GM18499 (cell line): ENCODE measurements around the gene ACVR1.
"Not testable (repeated sequence)": the region's sequence is repeated elsewhere in the genome, so short reads cannot be mapped to it uniquely, and the experiment has no call there.

Experiments used
- ATAC-seq: cut with Tn5 transposase; IDR thresholded peaks from one replicate; pipeline ENCODE4 v1.9.1; 2021; ENCODE audit warnings: moderate number of reproducible peaks; ENCODE audit not compliant: insufficient read depth, unreplicated experiment

ACVR1 gene

DNA sequence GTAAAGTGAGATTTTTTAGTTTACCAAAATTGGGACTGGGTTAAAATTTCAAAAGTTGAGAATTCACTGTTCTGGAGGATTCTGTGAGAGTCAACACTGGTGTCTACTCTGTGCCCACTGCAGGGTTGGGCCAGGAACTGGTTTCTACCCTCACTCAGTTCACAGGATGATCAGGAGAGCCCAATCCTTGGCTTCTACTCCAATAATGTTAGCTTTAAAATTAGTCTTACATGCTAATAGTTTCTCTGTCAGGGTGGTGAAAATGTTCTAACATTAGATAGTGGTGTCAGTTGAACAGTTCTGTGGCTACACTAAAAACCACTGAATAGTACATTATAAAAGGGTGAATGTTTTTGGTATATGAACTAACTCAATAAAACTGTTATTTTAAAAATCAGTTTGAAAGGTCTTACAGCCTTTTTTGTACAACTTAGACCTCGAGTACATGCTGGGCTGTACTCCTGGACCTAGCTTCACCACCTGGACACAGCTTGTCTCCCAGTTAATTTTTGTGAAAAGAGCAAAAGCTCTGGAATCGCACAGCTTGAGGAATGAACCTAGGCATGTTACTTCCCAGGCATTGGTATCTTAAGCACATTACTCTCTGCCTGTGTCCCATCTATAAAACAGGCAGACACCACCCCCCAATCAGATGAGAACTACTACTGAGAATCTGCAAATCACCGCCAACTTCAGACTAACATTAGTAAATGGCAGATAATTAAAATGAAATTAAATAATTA is 44.4 kb downstream of the ACVR1 start:
- no peak for ATAC-seq

DNA sequence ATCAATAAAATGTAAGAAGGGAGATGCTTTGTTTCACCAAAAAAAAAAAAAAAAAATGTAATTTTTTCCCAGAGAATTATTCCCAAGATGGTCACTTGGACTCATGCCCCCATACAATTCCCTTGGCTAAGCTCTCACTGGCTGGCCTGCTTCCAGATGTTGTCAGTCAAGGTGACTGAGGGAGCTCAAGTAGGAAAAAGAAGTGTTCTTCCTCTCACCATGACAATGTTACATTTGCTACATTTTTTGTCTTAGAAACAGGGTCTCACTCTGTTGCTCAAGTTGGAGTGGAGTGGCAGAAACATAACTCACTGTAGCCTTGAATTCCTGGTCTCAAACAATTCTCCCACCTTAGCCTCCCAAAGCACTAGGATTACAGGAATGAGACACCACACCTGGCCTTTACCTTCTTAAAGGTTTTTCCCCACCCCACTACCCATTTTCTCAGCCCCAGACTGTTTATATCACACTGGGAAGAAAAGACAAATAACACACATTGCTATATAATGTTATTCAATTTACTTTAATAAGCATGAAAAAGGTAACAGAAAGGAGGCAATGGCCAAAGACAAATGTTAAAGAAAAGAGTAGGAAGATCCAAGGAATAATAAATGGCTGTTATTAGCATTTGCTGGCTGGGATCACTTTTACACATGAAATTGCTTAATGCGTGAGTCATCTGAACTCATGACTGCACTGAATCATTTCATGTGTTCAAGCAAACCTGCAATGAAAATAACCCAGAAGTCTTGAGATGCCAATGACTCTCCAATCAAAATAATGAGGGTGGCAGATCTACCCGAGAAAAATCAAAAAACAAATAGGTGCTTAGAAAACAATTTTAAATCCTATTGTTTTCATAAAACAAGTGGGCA is 45.2 kb downstream of the ACVR1 start:
- ATAC-seq, result no peak

DNA sequence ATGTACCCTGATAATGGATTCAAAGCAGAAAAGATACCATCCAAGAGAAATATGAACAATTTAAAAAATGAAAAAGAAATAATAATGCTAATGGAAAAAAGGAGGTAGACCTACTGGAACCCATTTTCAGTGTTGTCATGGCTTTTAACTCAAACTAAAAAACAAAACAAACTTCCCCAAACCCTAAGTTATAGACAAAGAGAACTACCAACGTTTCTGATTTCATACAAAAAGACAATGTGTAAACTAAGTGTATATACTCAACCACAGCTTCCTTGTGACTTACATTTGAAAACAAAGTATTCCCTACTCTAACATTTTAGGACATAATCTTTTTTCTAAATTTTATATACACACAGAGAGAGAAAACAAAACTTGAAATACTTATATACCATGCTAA is 45.9 kb downstream of the ACVR1 start:
- no peak for ATAC-seq

DNA sequence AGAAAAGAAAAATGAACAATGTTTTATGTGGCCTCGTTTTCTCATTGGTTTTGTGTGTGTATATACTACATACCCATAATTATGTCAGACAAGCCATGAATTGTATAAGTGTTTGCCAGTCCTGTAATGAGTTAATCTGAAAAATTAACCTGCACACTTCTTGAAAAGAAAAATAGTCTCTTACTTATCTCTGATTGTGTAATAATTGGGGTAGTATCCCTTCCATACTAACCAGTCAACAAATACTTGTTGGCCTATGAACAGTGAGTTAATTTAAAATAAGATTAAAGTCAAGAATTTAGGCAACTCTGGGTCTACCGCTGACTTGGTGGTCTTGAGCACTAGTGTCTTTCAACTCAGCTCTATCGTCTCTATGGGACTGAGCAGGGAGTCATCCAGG is 48.8 kb downstream of the ACVR1 start:
- no peak for ATAC-seq

DNA sequence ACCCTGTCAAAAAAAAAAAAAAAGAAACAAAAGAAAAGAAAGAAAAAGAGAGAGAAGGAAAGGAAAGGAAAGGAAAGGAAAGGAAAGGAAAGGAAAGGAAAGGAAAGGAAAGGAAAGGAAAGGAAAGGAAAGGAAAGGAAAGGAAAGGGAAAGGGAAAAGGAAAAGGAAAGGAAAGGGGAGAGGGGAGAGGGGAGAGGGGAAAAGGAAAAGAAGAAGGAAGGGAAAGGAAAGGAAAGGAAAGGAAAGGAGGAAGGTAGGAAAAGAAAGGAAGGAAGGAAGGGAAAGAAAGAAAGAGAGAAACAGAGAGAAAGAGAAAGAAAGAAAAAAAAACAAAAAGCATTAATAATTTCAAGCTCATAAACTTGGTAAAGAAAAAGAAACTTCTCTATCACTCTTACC is 49.5 kb downstream of the ACVR1 start:
- ATAC-seq, result not testable (repeated sequence)

DNA sequence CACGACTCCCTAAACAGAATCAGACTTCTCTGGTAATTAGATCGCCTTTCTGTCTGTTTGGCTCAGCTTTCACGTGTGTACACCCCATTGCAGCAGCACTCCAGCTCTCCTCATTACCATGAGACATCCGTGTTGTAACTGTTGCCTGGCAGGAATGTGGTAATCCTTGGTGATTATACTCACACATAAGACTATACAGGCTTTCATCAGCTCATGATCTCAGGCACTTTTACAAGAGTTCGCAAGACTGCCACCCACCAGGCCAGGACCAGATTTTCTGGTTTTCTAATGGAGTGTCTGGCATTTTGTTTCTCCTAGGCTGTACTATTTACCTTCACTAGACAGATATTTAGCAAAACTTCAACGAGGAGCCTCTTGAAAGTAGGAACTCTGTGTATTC is 50.2 kb downstream of the ACVR1 start:
- ATAC-seq, result no peak

DNA sequence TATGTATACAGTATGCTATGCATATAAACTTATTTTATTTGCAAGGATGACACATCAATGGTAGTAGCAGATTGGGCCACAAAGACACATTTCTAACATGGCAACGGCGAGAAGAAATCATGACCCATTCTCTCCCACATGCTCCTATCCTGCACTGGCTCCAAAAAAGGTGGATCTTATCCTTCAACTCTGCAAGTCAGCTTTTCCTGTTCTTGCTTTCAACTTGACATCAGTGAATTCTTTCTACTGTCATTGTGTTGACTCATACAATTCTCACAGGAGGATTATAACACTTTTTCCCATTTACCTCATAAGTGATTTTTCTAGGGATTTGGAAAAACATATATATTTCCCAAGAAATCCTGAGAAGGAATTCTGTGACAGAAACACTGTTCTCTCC is 53.1 kb downstream of the ACVR1 start:
- ATAC-seq, result no peak

DNA sequence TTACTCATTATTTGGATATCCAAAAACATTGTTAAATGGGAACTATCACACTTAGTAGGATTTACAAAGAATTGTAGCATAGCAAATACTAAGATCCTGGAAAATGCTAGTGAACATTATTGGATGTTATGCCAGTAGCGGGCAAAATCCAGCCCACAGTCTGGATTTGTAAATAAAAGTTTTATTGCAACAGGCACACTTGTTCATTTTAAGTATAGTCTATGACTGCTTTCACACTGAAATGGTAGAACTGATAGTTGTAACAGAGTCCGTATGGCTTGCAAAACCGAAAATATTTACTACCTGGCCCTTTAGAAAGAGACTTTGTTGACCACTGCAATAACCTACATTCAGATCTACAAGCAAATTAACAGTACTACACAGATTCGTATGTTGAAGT is 53.6 kb downstream of the ACVR1 start:
- no peak for ATAC-seq

DNA sequence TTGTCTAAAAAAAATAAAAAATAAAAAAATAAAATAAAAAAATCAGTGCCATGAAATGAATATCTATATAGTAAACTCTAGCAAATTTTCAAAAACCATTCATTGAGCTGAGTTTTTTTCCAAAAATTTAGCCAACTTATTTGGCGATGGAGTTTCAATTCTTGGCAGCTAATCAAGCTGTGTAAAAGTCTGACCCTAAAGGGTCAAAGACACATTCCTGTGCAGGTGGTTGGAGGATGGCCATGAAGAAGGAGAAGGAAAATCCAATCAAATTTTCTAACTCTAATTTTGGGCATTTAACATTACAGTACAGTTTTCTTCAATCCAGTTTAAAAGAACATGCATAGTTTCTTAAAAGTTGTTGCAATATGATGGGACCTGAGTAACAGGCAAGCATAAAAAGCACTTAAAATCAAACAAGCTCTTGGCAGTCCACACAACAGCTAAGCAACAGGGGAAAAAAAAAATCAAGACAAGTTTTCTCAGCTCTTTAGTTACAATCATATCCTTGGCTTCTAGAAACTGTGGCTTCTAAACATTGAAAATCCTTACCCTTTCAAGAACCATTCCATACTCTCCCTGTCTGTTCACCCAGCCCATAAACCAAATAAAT is 54.5 kb downstream of the ACVR1 start:
- ATAC-seq, result no peak

DNA sequence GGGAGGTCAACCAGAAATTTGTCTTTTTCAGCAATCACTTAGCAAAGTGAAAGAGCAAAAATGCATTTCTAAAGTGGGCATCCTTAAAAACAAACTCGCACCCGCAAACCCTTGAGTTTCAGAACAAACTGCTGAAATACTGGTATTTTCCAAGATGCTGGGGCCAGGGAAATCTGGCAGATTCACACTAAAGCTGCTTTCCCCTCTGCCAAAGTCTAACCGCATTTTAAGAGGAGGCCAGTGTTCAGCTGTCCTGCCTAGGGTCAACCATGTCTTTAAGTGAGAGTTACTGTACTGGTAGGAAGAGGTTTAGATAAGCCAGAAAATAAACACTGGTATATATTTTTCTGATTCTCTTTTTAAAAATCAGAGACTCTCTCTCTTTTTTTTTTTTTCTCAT is 55.9 kb downstream of the ACVR1 start:
- no peak for ATAC-seq

DNA sequence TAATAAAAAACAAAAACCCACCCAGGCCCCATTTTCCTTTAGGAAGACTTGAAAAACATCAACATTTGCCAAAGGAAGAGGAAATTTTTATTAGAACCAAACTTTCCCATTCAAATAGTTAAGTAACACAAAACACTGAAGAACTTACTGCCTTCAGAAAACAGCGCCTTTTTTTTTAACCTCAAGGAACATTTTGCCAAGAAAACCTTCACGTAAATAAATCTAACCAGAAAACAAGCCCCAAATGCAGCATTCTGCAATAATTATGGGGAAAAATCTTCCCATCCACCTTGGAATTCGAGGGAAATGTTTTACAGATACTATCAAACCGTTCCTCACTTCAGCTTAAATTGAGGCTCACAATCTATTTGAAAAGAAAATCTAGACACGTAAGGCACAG is 56.4 kb downstream of the ACVR1 start:
- ATAC-seq, result no peak

DNA sequence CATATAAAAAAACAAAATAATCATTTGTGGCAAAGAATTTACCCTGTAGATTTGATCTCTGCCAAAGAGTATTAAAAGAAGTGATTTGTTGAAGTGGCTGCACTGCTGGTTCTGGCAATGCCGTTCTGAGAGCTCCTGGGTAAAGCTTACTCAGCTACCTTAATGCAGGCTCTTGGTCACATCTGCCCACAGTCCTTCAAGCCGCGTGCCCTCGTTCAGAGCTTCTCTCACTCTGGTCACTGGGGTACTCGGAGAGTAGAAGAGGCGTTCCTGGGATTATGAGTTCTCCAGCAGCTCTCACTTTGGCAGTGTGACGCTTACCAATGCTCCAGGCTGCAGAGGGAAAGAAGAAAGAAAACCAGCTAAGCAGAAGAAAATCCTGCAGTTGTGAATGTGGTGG is 57.9 kb downstream of the ACVR1 start:
- no peak for ATAC-seq

DNA sequence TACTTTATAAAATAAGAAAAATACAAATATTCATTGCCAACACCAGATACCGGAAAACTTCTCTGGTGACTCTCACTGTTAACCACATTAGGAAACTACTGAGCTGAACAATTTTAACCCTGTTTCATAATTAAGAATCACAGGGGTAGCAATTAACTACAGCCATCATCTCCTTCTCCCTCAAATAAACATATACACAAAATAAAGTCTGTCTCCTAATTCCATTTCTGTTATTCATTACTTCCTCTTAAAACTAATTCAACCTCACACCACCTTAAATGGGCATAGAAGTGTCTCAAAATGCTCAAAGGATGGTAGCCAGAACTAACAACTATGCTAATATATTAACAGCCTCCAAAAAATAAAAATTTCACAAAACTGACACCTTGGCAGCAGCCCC is 60.7 kb downstream of the ACVR1 start:
- no peak for ATAC-seq

DNA sequence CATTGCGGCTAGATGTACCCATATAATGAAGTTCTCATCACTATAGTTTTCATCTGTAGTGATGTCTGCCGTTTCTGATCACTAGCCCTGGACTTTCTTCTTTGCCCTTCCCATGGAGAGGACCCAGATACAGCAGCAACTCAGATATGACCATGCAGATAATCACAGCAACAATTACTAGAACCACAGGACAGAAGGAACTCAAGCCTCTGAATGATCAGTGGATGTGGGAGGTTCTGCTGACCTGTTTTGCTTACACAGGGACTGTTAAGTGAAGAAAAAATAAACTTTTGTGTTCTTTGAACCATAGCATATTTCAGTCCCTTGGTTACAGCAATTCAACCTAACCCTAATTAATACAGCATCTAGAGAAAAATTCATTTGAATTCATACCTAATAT is 62.7 kb downstream of the ACVR1 start:
- no peak for ATAC-seq

DNA sequence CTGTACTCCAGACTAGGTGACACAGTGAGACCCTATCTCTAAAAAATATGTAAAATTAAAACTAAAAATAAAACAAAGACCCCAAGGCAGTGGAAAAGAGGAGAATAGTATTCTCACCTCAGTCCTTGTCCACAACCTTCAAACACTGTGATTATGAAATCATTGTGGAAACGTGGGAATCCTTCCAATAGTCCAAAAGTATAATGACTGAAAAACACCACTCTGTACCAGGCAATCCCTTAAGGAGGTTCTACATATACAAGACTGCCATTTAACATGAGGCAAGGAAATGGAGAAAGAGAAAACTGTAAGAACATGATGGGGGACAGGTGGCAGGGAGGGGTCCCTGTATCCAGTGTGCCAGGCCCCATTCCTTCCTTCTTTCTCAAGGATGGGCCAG is 66.1 kb downstream of the ACVR1 start:
- ATAC-seq, result no peak

DNA sequence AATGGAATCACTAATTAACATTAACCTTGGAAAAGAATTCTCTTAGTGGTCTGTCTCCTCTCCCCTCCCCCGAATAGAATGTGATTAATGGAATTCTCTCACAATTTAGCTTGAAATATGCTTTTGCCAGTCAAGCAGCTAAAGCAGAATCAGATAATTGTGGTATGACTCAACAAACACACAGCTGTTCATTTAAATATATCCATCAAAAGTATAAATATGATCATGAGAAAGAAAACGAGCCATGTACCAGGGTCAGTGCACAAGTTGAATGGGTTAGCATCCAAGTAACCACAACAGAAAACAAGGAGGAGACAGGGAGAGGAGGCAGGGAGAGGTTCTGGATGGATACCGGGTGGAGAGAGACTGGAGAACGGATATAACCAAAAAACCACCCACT is 66.9 kb downstream of the ACVR1 start:
- no peak for ATAC-seq

DNA sequence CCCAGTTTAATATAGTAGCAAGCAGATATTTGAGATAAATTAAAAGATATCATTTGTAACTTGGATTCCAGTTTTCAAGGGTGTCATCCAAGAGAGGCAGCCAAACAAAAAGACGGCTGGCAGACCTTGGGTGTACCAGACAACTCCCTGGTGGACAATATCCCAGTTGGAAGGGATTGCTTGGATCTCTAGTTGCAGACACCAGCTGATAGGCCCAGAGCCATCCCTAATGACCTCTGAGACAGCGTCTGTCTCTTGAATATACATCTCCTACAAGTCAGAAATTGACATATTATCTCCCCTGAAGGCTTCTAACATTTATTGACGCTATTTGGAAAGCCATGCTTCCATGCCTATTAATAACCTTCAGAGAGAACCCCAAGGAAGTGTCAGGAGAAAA is 67.7 kb downstream of the ACVR1 start:
- ATAC-seq, result no peak

DNA sequence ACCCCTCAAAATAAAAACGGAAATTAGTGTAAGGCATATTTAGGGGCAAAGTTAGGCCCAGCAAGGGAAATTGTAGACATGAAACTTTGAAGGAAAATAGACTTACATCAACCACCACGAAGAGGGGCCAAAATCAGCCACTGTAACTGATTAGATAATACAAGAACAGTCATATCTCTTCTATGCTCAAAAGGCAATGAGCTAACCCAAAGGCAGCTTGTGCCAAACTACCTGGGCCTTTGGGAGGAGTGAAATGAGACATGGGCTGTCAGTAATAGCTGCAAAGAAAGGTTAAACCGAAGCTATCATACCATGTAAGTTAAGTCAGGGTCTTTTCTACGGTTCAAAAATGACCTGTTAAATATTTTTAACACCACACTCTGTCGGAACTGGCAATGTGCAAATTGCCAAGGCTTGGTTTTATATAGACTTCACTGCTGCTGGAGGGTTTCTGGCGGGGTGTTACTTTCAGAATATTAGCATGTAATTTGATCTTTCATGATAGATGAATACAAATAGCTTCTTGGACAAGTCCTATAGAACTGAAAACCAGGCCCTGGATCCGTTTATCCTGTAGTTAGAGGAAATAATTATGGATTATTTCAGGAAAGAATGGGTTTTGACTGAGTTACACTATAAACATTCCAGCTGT is 69.6 kb downstream of the ACVR1 start:
- ATAC-seq, result no peak

DNA sequence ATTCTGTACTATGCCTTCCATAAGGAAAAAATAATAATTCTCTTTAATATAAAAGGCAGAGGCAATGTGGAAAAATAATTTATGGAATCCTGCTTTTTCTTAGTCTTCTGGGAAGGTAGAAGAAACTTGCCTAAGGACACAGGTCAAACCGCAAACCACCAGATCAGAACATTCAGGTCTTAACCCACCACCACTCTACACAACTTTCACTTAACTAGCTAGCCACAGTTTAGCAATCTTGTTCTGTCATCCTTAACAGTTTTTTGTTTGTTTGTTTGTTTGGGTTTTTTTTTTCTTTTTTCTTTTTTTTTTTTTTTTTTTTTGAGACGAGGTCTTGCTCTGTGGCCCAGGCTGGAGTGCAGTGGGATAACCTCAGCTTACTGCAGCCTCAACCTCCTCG is 70.6 kb downstream of the ACVR1 start:
- no peak for ATAC-seq

DNA sequence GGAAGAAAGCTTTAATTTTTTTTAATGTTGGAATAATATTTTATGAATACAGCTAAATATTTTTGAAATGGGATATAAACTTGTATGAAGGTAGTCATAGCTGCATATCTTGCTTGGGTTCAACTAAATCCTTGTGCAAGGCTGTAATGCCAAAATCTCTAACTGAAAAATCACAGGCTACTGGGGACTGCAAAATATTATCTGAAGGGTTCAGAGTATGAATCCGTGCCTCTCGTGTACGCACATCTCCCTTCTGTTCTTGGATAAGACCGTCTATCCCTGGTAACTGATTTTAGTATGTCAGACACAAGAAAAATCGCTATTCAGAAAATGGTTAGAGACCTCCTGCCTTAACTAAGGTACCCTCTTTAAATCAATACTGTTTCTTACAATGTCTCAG is 71.8 kb downstream of the ACVR1 start:
- ATAC-seq, result no peak

DNA sequence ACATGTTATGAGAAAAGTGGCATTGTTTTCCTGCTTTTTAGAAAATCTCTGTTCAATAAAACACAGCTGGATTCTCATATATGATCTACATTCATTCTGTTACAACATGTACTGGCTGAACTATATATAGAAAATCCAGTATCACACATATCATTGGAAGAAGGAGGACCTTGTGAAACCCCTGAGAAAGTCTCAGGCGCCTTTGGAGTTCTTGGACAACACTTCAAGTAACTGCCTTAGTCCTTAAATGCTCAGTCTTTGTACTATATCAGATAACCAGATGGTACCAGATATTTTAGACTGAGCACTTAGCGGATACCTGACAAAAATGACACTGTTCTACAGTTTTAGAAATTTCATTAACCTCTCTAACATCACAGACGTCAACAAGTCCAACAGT is 72.2 kb downstream of the ACVR1 start:
- no peak for ATAC-seq
